ENCODE results near the gene XRRA1. TPM values are rescaled to one million over a fixed set of nuclear protein-coding genes. Genes with fewer than 3 reads are reported as not detected.
A peak's percentile ranks its signal among the peaks of the same experiment; 100 is the strongest.

XRRA1 gene
- total RNA-seq, 1 experiment from 2014 or later: 49.6 TPM

GRCh38 chr11:74824285-74824982 is 124.5 kb downstream of the XRRA1 start:
- no peak for TF ChIP-seq CTCF (IDR thresholded peaks at IDR 0.05; ENCODE audit: unreplicated experiment)
- Mint-ChIP-seq H3K27me3 (ENCODE audit: insufficient read depth, unreplicated experiment) (no peaks in the 10 kb centered on the region), H3K9me3 (ENCODE audit: unreplicated experiment) (peaks cover 16% of the 10 kb centered on the region), H3K36me3 (ENCODE audit: insufficient read depth, unreplicated experiment) (peaks cover 57% of the 10 kb centered on the region), H3K4me1 (ENCODE audit: insufficient read depth, unreplicated experiment) (peaks cover 11% of the 10 kb centered on the region), H3K4me3 (ENCODE audit: unreplicated experiment) (no peak overlapping the region), H3K27ac (ENCODE audit: low read depth, unreplicated experiment) (no peak overlapping the region)
- POLR2A ChIA-PET: no interaction called here
- CTCF ChIA-PET: interaction anchor here (0.6 kb wide), 2 partner anchors 435 to 1486 kb away, joined by 3 read pairs; no protein-coding TSS in a partner anchor
- intact Hi-C loops (cut with micrococcal nuclease): loop anchor here (10.0 kb wide), 1 partner anchor 190 kb away; no protein-coding TSS in a partner anchor
- DNase-seq (ENCODE audit: unreplicated experiment): no peak
- BruUV-seq (replicated peaks): no TSS peak

GRCh38 chr11:74822170-74822569 is 126.7 kb downstream of the XRRA1 start:
- H3K36me3 Mint-ChIP-seq (ENCODE audit: insufficient read depth, unreplicated experiment): peaks cover 43% of the 10 kb centered on the region
- ChIA-PET POLR2A (interaction anchor here (0.8 kb wide), 1 partner anchor 18 kb away, joined by 3 read pairs; no protein-coding TSS in a partner anchor), CTCF (interaction anchor here (0.6 to 1.1 kb wide), 3 partner anchors 20 to 979 kb away, joined by 3 to 5 read pairs (median 3); no protein-coding TSS in a partner anchor)

GRCh38 chr11:74820763-74821162 is 128.1 kb downstream of the XRRA1 start:
- ChIA-PET CTCF (interaction anchor here (0.7 to 0.8 kb wide), 2 partner anchors 31 to 757 kb away, joined by 3 read pairs; no protein-coding TSS in a partner anchor), POLR2A (interaction anchor here (0.6 to 1.1 kb wide), 2 partner anchors 72 to 77 kb away, joined by 3 read pairs; partner anchors contain the start of gene RNF169)
- peaks cover 42% of the 10 kb centered on the region for H3K36me3 Mint-ChIP-seq (ENCODE audit: insufficient read depth, unreplicated experiment)

More at GRCh38 chr11:74822170-74822569, 126.7 kb downstream of the XRRA1 start:
- H3K9me3 Mint-ChIP-seq (ENCODE audit: unreplicated experiment): peaks cover 16% of the 10 kb centered on the region
- no TSS peak for BruUV-seq (replicated peaks)
- intact Hi-C loops (cut with micrococcal nuclease): loop anchor here (10.0 kb wide), 1 partner anchor 187 kb away; no protein-coding TSS in a partner anchor
- no peak for TF ChIP-seq CTCF (IDR thresholded peaks at IDR 0.05; ENCODE audit: unreplicated experiment)
- H3K27me3 Mint-ChIP-seq (ENCODE audit: insufficient read depth, unreplicated experiment): no peaks in the 10 kb centered on the region
- H3K4me1 Mint-ChIP-seq (ENCODE audit: insufficient read depth, unreplicated experiment): peaks cover 17% of the 10 kb centered on the region
- no peak for DNase-seq (ENCODE audit: unreplicated experiment)
- H3K27ac Mint-ChIP-seq (ENCODE audit: low read depth, unreplicated experiment): no peak overlapping the region
- no peak overlapping the region for H3K4me3 Mint-ChIP-seq (ENCODE audit: unreplicated experiment)

More at GRCh38 chr11:74820763-74821162, 128.1 kb downstream of the XRRA1 start:
- DNase-seq (ENCODE audit: unreplicated experiment): peak; percentile 55
- H3K4me3 Mint-ChIP-seq (ENCODE audit: unreplicated experiment): no peak overlapping the region
- BruUV-seq (replicated peaks): no TSS peak
- H3K27me3 Mint-ChIP-seq (ENCODE audit: insufficient read depth, unreplicated experiment): no peaks in the 10 kb centered on the region
- H3K9me3 Mint-ChIP-seq (ENCODE audit: unreplicated experiment): peaks cover 16% of the 10 kb centered on the region
- TF ChIP-seq CTCF (IDR thresholded peaks at IDR 0.05; ENCODE audit: unreplicated experiment): no peak
- no peak overlapping the region for H3K27ac Mint-ChIP-seq (ENCODE audit: low read depth, unreplicated experiment)
- peaks cover 17% of the 10 kb centered on the region for H3K4me1 Mint-ChIP-seq (ENCODE audit: insufficient read depth, unreplicated experiment)
- intact Hi-C loops (cut with micrococcal nuclease): loop anchor here (10.0 kb wide), 1 partner anchor 186 kb away; no protein-coding TSS in a partner anchor
